GM15510 (cell line): Measurements from ENCODE around the gene ENOX1.

Experiments
- POLR2A ChIP-seq: IDR thresholded peaks from 3 replicates; pipeline ENCODE4 v1.6.1; 2011; ENCODE audit warnings: borderline replicate concordance; ENCODE audit not compliant: insufficient read length; ENCODE audit errors: extremely low read depth

ENOX1 gene

GRCh38 chr13:43682701-43683100 lies 104.1 kb downstream of the ENOX1 start:
- TF ChIP-seq POLR2A: no peak

GRCh38 chr13:43676320-43676719 lies 110.5 kb downstream of the ENOX1 start:
- TF ChIP-seq POLR2A: no peak

GRCh38 chr13:43675577-43675976 lies 111.2 kb downstream of the ENOX1 start:
- TF ChIP-seq POLR2A: no peak

GRCh38 chr13:43669964-43670363 lies 116.8 kb downstream of the ENOX1 start:
- no peak for TF ChIP-seq POLR2A

- TF ChIP-seq POLR2A: no peak
Measured at GRCh38 chr13:43669101-43669500, 117.7 kb downstream of the ENOX1 start.

- TF ChIP-seq POLR2A: no peak
Measured at GRCh38 chr13:43666403-43666802, 120.4 kb downstream of the ENOX1 start.

- no peak for TF ChIP-seq POLR2A
Measured at GRCh38 chr13:43665388-43665787, 121.4 kb downstream of the ENOX1 start.

- TF ChIP-seq POLR2A: no peak
Measured at GRCh38 chr13:43664700-43665191, 122.0 kb downstream of the ENOX1 start.

- TF ChIP-seq POLR2A: no peak
Measured at GRCh38 chr13:43663474-43664090, 123.2 kb downstream of the ENOX1 start.

- no peak for TF ChIP-seq POLR2A
Measured at GRCh38 chr13:43662976-43663375, 123.8 kb downstream of the ENOX1 start.

- TF ChIP-seq POLR2A: no peak
Measured at GRCh38 chr13:43661161-43661830, 125.5 kb downstream of the ENOX1 start.

- no peak for TF ChIP-seq POLR2A
Measured at GRCh38 chr13:43657485-43657884, 129.3 kb downstream of the ENOX1 start.

GRCh38 chr13:43653980-43654379 lies 132.8 kb downstream of the ENOX1 start:
- no peak for TF ChIP-seq POLR2A

- TF ChIP-seq POLR2A: no peak
Measured at GRCh38 chr13:43653395-43653794, 133.4 kb downstream of the ENOX1 start.

- no peak for TF ChIP-seq POLR2A
Measured at GRCh38 chr13:43652760-43653159, 134.0 kb downstream of the ENOX1 start.

GRCh38 chr13:43650882-43651281 lies 135.9 kb downstream of the ENOX1 start:
- no peak for TF ChIP-seq POLR2A
